GM12878 (cell line): ENCODE measurements around the gene SEL1L2. TPM values are rescaled to one million over a fixed set of nuclear protein-coding genes. Genes with fewer than 3 reads are reported as not detected.

ENCODE experiments used
- ATAC-seq: fragments of 200-7000 bp; cut with Tn5 transposase; 3 replicates; pipeline ENCODE4 v1.9.1; 2020; ENCODE audit warnings: mild to moderate bottlenecking, moderate library complexity
- BruUV-seq: library from RNA; stranded (reverse); fragments of 400-500 nt; replicated peaks from 2 replicates; lab custom pipeline; 2021; lab: Mats Ljungman, UMichigan
- CTCF ChIA-PET: fragments of 300-600 bp; sonication (Branson Sonifier 250); formaldehyde crosslinking; extraction: SDS; loops from one replicate; lab custom pipeline; 2021; ENCODE audit warnings: inconsistent platforms; lab: Yijun Ruan, JAX
- POLR2A ChIA-PET: fragments of 350-600 bp; formaldehyde crosslinking; extraction: SDS; loops from one replicate; lab custom pipeline; 2021; ENCODE audit warnings: inconsistent platforms; lab: Charles Lee
- RAD21 ChIA-PET: fragments of 300-600 bp; sonication (Branson Sonifier 250); formaldehyde crosslinking; loops from one replicate; lab custom pipeline; 2023; ENCODE audit warnings: antibody characterized with exemption; ENCODE audit not compliant: unreplicated experiment; lab: Charles Lee
- SMC1A ChIA-PET: fragments of 300-600 bp; sonication (Branson Sonifier 250); formaldehyde crosslinking; loops from one replicate; lab custom pipeline; 2023; ENCODE audit not compliant: unreplicated experiment, uncharacterized antibody; lab: Charles Lee
- DNase-seq: peaks from one replicate; pipeline ENCODE4 v3.0.0-alpha.2; 2011; ENCODE audit warnings: low read depth, low spot score
- FAIRE-seq: peaks from 3 replicates; lab custom pipeline; 2011; peaks lifted over from hg19 to GRCh38; lab: Jason Lieb, UNC
- H2AFZ ChIP-seq: 2 replicates; pipeline ENCODE4 v1.6.0; 2011; ENCODE audit warnings: low read depth, low read length, control low read depth; ENCODE audit not compliant: control insufficient read depth
- H3K27ac ChIP-seq: 2 replicates; pipeline ENCODE4 v1.5.1; 2011; ENCODE audit warnings: control low read depth; ENCODE audit not compliant: control insufficient read depth, insufficient read depth
- H3K27me3 ChIP-seq, 2 experiments: replicated peaks in 1 of 2; 2 replicates each; pipeline versions ENCODE4 v1.6.0 to v1.6.1; 2011; ENCODE audit warnings: low read length in 1 of 2; ENCODE audit not compliant: control insufficient read depth in 2 of 2, insufficient read depth in 2 of 2
- H3K36me3 ChIP-seq, 2 experiments: 2 replicates each; pipeline ENCODE4 v1.5.1; 2011; ENCODE audit warnings: low read length in 1 of 2; ENCODE audit not compliant: control insufficient read depth in 2 of 2, insufficient read depth in 2 of 2
- H3K4me1 ChIP-seq: 2 replicates; pipeline ENCODE4 v1.6.1; 2011; ENCODE audit warnings: mild to moderate bottlenecking, low read length, moderate library complexity, mixed read lengths; ENCODE audit not compliant: control insufficient read depth, insufficient read depth
- H3K4me2 ChIP-seq: 2 replicates; pipeline ENCODE4 v1.6.0; 2011; ENCODE audit warnings: control low read depth; ENCODE audit not compliant: control insufficient read depth, insufficient read depth
- H3K4me3 ChIP-seq: fragments of 200-600 bp; sonication (generic); 2 replicates; pipeline ENCODE4 v1.5.1; 2016
- H3K79me2 ChIP-seq: 2 replicates; pipeline ENCODE4 v1.6.0; 2011; ENCODE audit warnings: low read length; ENCODE audit not compliant: control insufficient read depth, insufficient read depth
- H3K9ac ChIP-seq: 2 replicates; pipeline ENCODE4 v1.8.0; 2011; ENCODE audit warnings: low read length, control low read depth, mixed read lengths; ENCODE audit not compliant: control insufficient read depth, insufficient read depth
- H3K9me3 ChIP-seq: replicated peaks from 3 replicates; pipeline ENCODE4 v1.5.1; 2011; ENCODE audit warnings: mild to moderate bottlenecking, low read length; ENCODE audit not compliant: control insufficient read depth, insufficient read depth
- H4K20me1 ChIP-seq: 2 replicates; pipeline ENCODE4 v1.6.0; 2011; ENCODE audit not compliant: control insufficient read depth, insufficient read depth
- ASH2L ChIP-seq: fragments of 300-600, 200-600 bp; sonication (generic); IDR thresholded peaks from 2 replicates; pipeline ENCODE4 v1.6.1; 2017; ENCODE audit warnings: low read depth, mild to moderate bottlenecking, borderline replicate concordance
- ATF7 ChIP-seq: fragments of 450-650 bp; IDR thresholded peaks from 2 replicates; pipeline ENCODE4 v1.6.1; 2016; ENCODE audit warnings: low read depth, mild to moderate bottlenecking
- HDAC2 ChIP-seq: fragments of 200-600 bp; sonication (generic); IDR thresholded peaks from 2 replicates; pipeline ENCODE4 v1.6.1; 2017
- RAD51 ChIP-seq: fragments of 450-650 bp; IDR thresholded peaks from 2 replicates; pipeline ENCODE4 v1.6.1; 2016; ENCODE audit warnings: moderate library complexity, mild to moderate bottlenecking, inconsistent platforms
- ZBED1 ChIP-seq: IDR thresholded peaks from 2 replicates; pipeline ENCODE4 v1.6.1; 2016; ENCODE audit warnings: borderline replicate concordance
- ZBTB40 ChIP-seq: fragments of 450-650 bp; IDR thresholded peaks from 2 replicates; pipeline ENCODE4 v1.6.1; 2016; ENCODE audit warnings: mild to moderate bottlenecking, moderate library complexity, borderline replicate concordance
- WGBS: methylation state at CpG from one replicate; pipeline ENCODE4 v1.1.6; 2016; ENCODE audit warnings: low lambda C conversion rate; ENCODE audit not compliant: insufficient replicate concordance, insufficient coverage; ENCODE audit errors: missing lambda C conversion rate; 5-methylcytosine and 5-hydroxymethylcytosine counted together
- in situ Hi-C: fragments of 300-500 bp; cut with MboI; formaldehyde crosslinking; loops from 9 replicates; pipeline ENCODE4 v1.14.3; 2018; ENCODE audit warnings: mixed read lengths
- intact Hi-C: fragments of 100-400 bp; cut with micrococcal nuclease; formaldehyde crosslinking; loops from one replicate; pipeline ENCODE4 v1.14.2; 2022; ENCODE audit not compliant: unreplicated experiment
- polyA plus RNA-seq, 11 experiments: library from polyadenylated mRNA; depleted of rRNA in 4 of 11; unstranded in 6 of 11; stranded (reverse) in 5 of 11; fragments of >200 nt; fragmentation: Nextera tagmentation in 4 of 11; fragmentation: Illumina TruSeq in 1 of 11; extraction: Ambion mirVana in 4 of 11; extraction: Trizol in 1 of 11; gene quantifications; 1 replicate in 1 of 11; 2 replicates in 10 of 11; pipeline versions ENCODE4 v1.2.1 to v1.2.3, GENCODE V29; 2011 to 2016; ENCODE audit warnings: inconsistent platforms in 2 of 11, missing spikeins in 2 of 11, low read depth in 1 of 11
- total RNA-seq, 4 experiments: library from RNA; depleted of rRNA in 3 of 4; stranded (reverse); fragments of >200 nt in 3 of 4; fragmentation: Illumina TruSeq in 1 of 4; extraction: Trizol in 1 of 4; gene quantifications; 2 replicates each; pipeline versions ENCODE4 v1.2.1 to v1.2.3, GENCODE V29; 2013 to 2021

SEL1L2 gene
- total and polyA plus RNA-seq, 10 of the 15 experiments (the other 5 are each of a cell fraction or from before 2014, with no cell fraction given): not detected

- H3K79me2 ChIP-seq: no peaks in the 10 kb centered on the region
- in situ Hi-C loops (no loop called here), intact Hi-C loops (no loop called here)
- no peak overlapping the region for H2AFZ ChIP-seq
- ChIA-PET CTCF (interaction anchor here (1.7 kb wide), 1 partner anchor 10 kb away, joined by 7 read pairs; no protein-coding TSS in a partner anchor), SMC1A (interaction anchor here (1.0 kb wide), 2 partner anchors 43 to 48 kb away, joined by 3 to 4 read pairs; no protein-coding TSS in a partner anchor), RAD21 (no interaction called here), POLR2A (interaction anchor here (0.5 kb wide), 1 partner anchor 51 kb away, joined by 6 read pairs; no protein-coding TSS in a partner anchor)
- no peaks in the 10 kb centered on the region for H4K20me1 ChIP-seq
- DNase-seq: no peak
- no peak overlapping the region for H3K4me2 ChIP-seq
- no peak overlapping the region for H3K27ac ChIP-seq
- H3K4me1 ChIP-seq: no peaks in the 10 kb centered on the region
- H3K9me3 ChIP-seq: no peaks in the 10 kb centered on the region
- no peak overlapping the region for H3K9ac ChIP-seq
- no peak overlapping the region for H3K4me3 ChIP-seq
- H3K36me3 ChIP-seq: no peaks in the 10 kb centered on the region
- FAIRE-seq: no peak
- H3K27me3 ChIP-seq: peaks cover 0 to 2% of the 10 kb centered on the region in 2 experiments; a peak in 1 of 4 replicates
- TF ChIP-seq ZBTB40: no peak
- no peak for TF ChIP-seq RAD51
- TF ChIP-seq HDAC2: no peak
- TF ChIP-seq ATF7: no peak
- no peak for TF ChIP-seq ZBED1
- TF ChIP-seq ASH2L: no peak
- WGBS: 40% methylated on average over 4 of the region's 4 CpGs
- BruUV-seq: no TSS peak
- no peak for ATAC-seq
Observed at GRCh38 chr20:13913572-13913971, 76.8 kb downstream of the SEL1L2 start.
